Mesendoderm (in vitro differentiated cells): ENCODE measurements around the gene EML5.
"Not testable (repeated sequence)": the region's sequence is repeated elsewhere in the genome, so short reads cannot be mapped to it uniquely, and the experiment has no call there.

Experiments used
- DNase-seq: peaks from one replicate; pipeline ENCODE4 v3.0.0; 2013
- H2AK5ac ChIP-seq: 2 replicates; pipeline ENCODE4 v1.6.1; 2013; ENCODE audit warnings: low read length, inconsistent platforms
- H2BK120ac ChIP-seq: 2 replicates; pipeline ENCODE4 v1.6.1; 2013; ENCODE audit warnings: low read depth, mild to moderate bottlenecking, low read length, moderate library complexity, mixed read lengths
- H2BK15ac ChIP-seq: replicated peaks from 2 replicates; pipeline ENCODE4 v1.6.1; 2013; ENCODE audit warnings: low read depth, mild to moderate bottlenecking, moderate library complexity
- H2BK5ac ChIP-seq: 2 replicates; pipeline ENCODE4 v1.6.1; 2013; ENCODE audit warnings: low read length, inconsistent platforms
- H3K18ac ChIP-seq: 2 replicates; pipeline ENCODE4 v1.6.1; 2013; ENCODE audit warnings: mild to moderate bottlenecking, low read length, mixed read lengths
- H3K23ac ChIP-seq: one replicate; pipeline ENCODE4 v1.6.1; 2013; ENCODE audit warnings: low read length
- H3K27ac ChIP-seq: 2 replicates; pipeline ENCODE4 v1.5.1; 2013; ENCODE audit warnings: low read depth, mild to moderate bottlenecking, inconsistent platforms, low read length, moderate library complexity
- H3K27me3 ChIP-seq: 2 replicates; pipeline ENCODE4 v1.6.1; 2013; ENCODE audit warnings: low read length, control low read depth, mild to moderate bottlenecking, inconsistent platforms; ENCODE audit not compliant: insufficient read depth, poor library complexity
- H3K36me3 ChIP-seq: 2 replicates; pipeline ENCODE4 v1.6.1; 2013; ENCODE audit warnings: low read length, inconsistent platforms; ENCODE audit not compliant: control insufficient read depth, insufficient read depth
- H3K4ac ChIP-seq: one replicate; pipeline ENCODE4 v1.6.1; 2013; ENCODE audit warnings: low read depth, mild to moderate bottlenecking, low read length, moderate library complexity
- H3K4me1 ChIP-seq: 2 replicates; pipeline ENCODE4 v1.6.1; 2013; ENCODE audit warnings: low read depth, low read length, inconsistent platforms; ENCODE audit not compliant: control insufficient read depth
- H3K4me2 ChIP-seq: 2 replicates; pipeline ENCODE4 v1.6.1; 2013; ENCODE audit warnings: low read length
- H3K4me3 ChIP-seq: 2 replicates; pipeline ENCODE4 v1.5.1; 2013; ENCODE audit warnings: mild to moderate bottlenecking, low read length
- H3K56ac ChIP-seq: one replicate; pipeline ENCODE4 v1.6.1; 2013; ENCODE audit warnings: low read length
- H3K79me1 ChIP-seq: 2 replicates; pipeline ENCODE4 v1.6.1; 2013; ENCODE audit warnings: low read length, inconsistent platforms
- H3K79me2 ChIP-seq: 2 replicates; pipeline ENCODE4 v1.6.1; 2013; ENCODE audit warnings: mild to moderate bottlenecking, low read length; ENCODE audit not compliant: control insufficient read depth, insufficient read depth
- H3K9ac ChIP-seq: 2 replicates; pipeline ENCODE4 v1.6.1; 2013; ENCODE audit warnings: low read length, inconsistent platforms
- H4K5ac ChIP-seq: one replicate; pipeline ENCODE4 v1.6.1; 2013; ENCODE audit warnings: low read length
- H4K8ac ChIP-seq: one replicate; pipeline ENCODE4 v1.6.1; 2013; ENCODE audit warnings: low read depth, mild to moderate bottlenecking, control low read depth, low read length, moderate library complexity
- WGBS: extraction: QIAGEN DNeasy Blood & Tissue Kit; methylation state at CpG from one replicate; pipeline ENCODE4 v1.1.7; 2013; ENCODE audit warnings: low lambda C conversion rate, missing lambda C conversion rate; ENCODE audit not compliant: insufficient coverage; ENCODE audit errors: extremely low coverage; 5-methylcytosine and 5-hydroxymethylcytosine counted together

The EML5 gene

DNA sequence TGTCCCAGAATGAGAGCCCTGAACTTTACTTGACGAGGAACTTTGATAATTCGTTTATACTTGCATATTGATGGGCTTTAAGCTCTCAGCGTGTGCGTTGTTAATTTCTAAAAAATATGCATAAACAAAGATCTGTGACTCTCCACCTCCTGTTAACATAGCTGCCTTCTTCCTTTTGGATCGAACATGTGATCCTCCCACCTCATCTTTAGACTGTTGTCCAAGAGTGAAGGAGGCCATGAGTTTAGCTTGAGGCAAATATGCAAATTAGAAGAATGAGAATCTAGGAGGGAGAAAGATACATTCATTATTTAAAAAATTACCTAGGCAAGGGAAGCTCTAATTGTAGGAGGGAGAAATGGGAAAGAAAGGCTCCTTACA lies 32.3 kb upstream of the EML5 start:
- peak overlapping the region; percentile 12 for H3K4me2 ChIP-seq
- H3K36me3 ChIP-seq = no peaks in the 10 kb centered on the region
- H2BK5ac ChIP-seq = no peak overlapping the region
- no peak overlapping the region for H2AK5ac ChIP-seq
- peak overlapping the region; percentile 87 for H3K56ac ChIP-seq
- H3K4me3 ChIP-seq = peak overlapping the region; percentile 63
- H3K79me1 ChIP-seq = no peaks in the 10 kb centered on the region
- H3K9ac ChIP-seq = peak overlapping the region; percentile 75
- H2BK120ac ChIP-seq = no peak overlapping the region
- no peak overlapping the region for H2BK15ac ChIP-seq
- WGBS = no CpG with 5 or more reads among the region's 5 CpGs
- no peak overlapping the region for H4K8ac ChIP-seq
- H3K27ac ChIP-seq = peak overlapping the region; percentile 41
- no peak overlapping the region for H4K5ac ChIP-seq
- no peak overlapping the region for H3K4ac ChIP-seq
- H3K27me3 ChIP-seq = no peaks in the 10 kb centered on the region
- H3K79me2 ChIP-seq = no peaks in the 10 kb centered on the region
- H3K18ac ChIP-seq = peak overlapping the region; percentile 11
- DNase-seq = no peak
- H3K4me1 ChIP-seq = peaks cover 2% of the 10 kb centered on the region
- H3K23ac ChIP-seq = no peak overlapping the region

- peak within 1 kb of the TSS; percentile 11 for H3K18ac ChIP-seq
- peaks cover 2% of the 10 kb centered on the region for H3K4me1 ChIP-seq
- H2BK15ac ChIP-seq = no peak within 1 kb of the TSS
- no peak within 1 kb of the TSS for H2BK5ac ChIP-seq
- peak within 1 kb of the TSS; percentile 63 for H3K4me3 ChIP-seq
- no peak within 1 kb of the TSS for H2AK5ac ChIP-seq
- H3K79me1 ChIP-seq = no peaks in the 10 kb centered on the region
- no peak within 1 kb of the TSS for H4K5ac ChIP-seq
- peak within 1 kb of the TSS; percentile 81 for H4K8ac ChIP-seq
- H3K4me2 ChIP-seq = peak within 1 kb of the TSS; percentile 90
- peak within 1 kb of the TSS; percentile 89 for H3K56ac ChIP-seq
- no peaks in the 10 kb centered on the region for H3K36me3 ChIP-seq
- no peak within 1 kb of the TSS for H2BK120ac ChIP-seq
- WGBS = no CpG with 5 or more reads among the region's 50 CpGs
- H3K4ac ChIP-seq = no peak within 1 kb of the TSS
- no peaks in the 10 kb centered on the region for H3K27me3 ChIP-seq
- DNase-seq = peak; percentile 94
- peak within 1 kb of the TSS; percentile 75 for H3K9ac ChIP-seq
- H3K27ac ChIP-seq = peak within 1 kb of the TSS; percentile 41
- H3K23ac ChIP-seq = no peak within 1 kb of the TSS
- H3K79me2 ChIP-seq = no peaks in the 10 kb centered on the region
Observed at GRCh38 chr14:88824314-88825077, 31.7 kb upstream of the EML5 start, which contains the start of gene TTC8. TSS of gene TTC8 (plus strand) at chr14:88824651. CDS start at chr14:88824708, 57 bp downstream.

GRCh38 chr14:88823968-88824313 lies 31.2 kb upstream of the EML5 start:
- no peak overlapping the region for H3K23ac ChIP-seq
- peak overlapping the region; percentile 90 for H3K4me2 ChIP-seq
- H4K5ac ChIP-seq = no peak overlapping the region
- H2BK120ac ChIP-seq = no peak overlapping the region
- no peak overlapping the region for H2AK5ac ChIP-seq
- H2BK5ac ChIP-seq = no peak overlapping the region
- no peaks in the 10 kb centered on the region for H3K36me3 ChIP-seq
- no peak overlapping the region for H3K27ac ChIP-seq
- H3K18ac ChIP-seq = no peak overlapping the region
- H3K27me3 ChIP-seq = no peaks in the 10 kb centered on the region
- H3K4me1 ChIP-seq = peaks cover 2% of the 10 kb centered on the region
- WGBS = no CpG with 5 or more reads among the region's 9 CpGs
- H3K9ac ChIP-seq = peak overlapping the region; percentile 67
- no peak for DNase-seq
- H3K56ac ChIP-seq = peak overlapping the region; percentile 89
- no peaks in the 10 kb centered on the region for H3K79me1 ChIP-seq
- no peaks in the 10 kb centered on the region for H3K79me2 ChIP-seq
- peak overlapping the region; percentile 81 for H4K8ac ChIP-seq
- no peak overlapping the region for H2BK15ac ChIP-seq
- H3K4ac ChIP-seq = no peak overlapping the region
- no peak overlapping the region for H3K4me3 ChIP-seq

GRCh38 chr14:88821888-88822287 lies 29.1 kb upstream of the EML5 start:
- Histone ChIP-seq H3K27me3 (no peaks in the 10 kb centered on the region), H3K4me1 (peaks cover 2% of the 10 kb centered on the region), H4K8ac (no peak overlapping the region), H3K56ac (no peak overlapping the region), H3K18ac (no peak overlapping the region), H4K5ac (no peak overlapping the region), H3K27ac (no peak overlapping the region), H3K9ac (no peak overlapping the region), H3K79me2 (no peaks in the 10 kb centered on the region), H2BK120ac (no peak overlapping the region), H3K79me1 (no peaks in the 10 kb centered on the region), H3K4ac (no peak overlapping the region), H3K36me3 (no peaks in the 10 kb centered on the region), H2BK5ac (no peak overlapping the region), H3K4me3 (no peak overlapping the region), H3K23ac (no peak overlapping the region), H3K4me2 (no peak overlapping the region), H2BK15ac (no peak overlapping the region), H2AK5ac (no peak overlapping the region)
- DNase-seq = no peak
- no CpG with 5 or more reads among the region's 2 CpGs for WGBS

DNA sequence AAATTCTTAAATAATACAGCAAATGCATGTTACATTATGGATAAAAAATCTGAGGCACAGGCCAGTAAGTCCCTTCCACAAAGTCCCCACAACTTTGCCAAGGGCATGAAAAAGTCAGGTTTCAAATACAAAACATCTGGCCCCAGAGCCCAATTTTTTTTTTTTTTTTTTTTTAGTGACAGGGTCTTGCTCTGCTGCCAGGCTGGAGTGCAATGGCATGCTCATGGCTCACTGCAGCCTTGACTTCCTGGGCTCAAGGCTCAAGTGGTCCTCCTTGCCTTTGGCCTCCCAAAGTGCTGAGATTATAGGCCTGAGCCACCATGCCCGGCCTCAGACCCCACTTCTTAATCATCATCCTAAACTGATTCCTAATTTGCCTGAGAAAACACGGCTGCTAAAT lies 28.6 kb upstream of the EML5 start:
- Histone ChIP-seq H3K9ac (no peak overlapping the region), H3K4ac (no peak overlapping the region), H3K18ac (no peak overlapping the region), H3K27me3 (no peaks in the 10 kb centered on the region), H3K4me3 (no peak overlapping the region), H3K27ac (no peak overlapping the region), H2BK15ac (no peak overlapping the region), H3K4me2 (no peak overlapping the region), H3K56ac (no peak overlapping the region), H4K5ac (no peak overlapping the region), H3K36me3 (no peaks in the 10 kb centered on the region), H3K79me1 (no peaks in the 10 kb centered on the region), H3K4me1 (peaks cover 2% of the 10 kb centered on the region), H2AK5ac (no peak overlapping the region), H2BK5ac (no peak overlapping the region), H2BK120ac (no peak overlapping the region), H3K79me2 (no peaks in the 10 kb centered on the region), H4K8ac (no peak overlapping the region), H3K23ac (no peak overlapping the region)
- no peak for DNase-seq
- no CpG with 5 or more reads among the region's 2 CpGs for WGBS

DNA sequence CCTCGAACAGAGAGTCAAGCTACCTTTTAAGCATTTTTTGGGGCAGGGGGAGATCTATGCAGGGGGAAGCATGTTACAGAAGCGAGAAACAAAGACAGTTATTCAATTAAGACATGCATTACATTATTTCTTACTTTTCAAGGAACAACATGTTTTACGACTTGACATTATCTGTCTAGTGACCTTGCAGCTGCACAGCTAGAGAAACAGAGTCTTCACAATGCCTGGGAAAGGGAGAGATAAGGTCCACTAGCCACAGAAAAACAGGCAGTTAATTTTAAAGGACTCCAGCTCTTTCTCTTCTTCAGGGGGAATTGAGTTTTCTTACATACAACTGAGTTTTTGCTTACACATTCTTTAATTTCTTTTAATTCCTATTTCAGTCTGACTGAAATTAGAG lies 26.9 kb upstream of the EML5 start:
- H4K8ac ChIP-seq, H3K4me3 ChIP-seq, H3K9ac ChIP-seq, H2BK120ac ChIP-seq, DNase-seq, H2BK15ac ChIP-seq, H3K79me2 ChIP-seq, H2AK5ac ChIP-seq, H3K4ac ChIP-seq, H3K27me3 ChIP-seq, H3K18ac ChIP-seq, H3K56ac ChIP-seq, H3K79me1 ChIP-seq, H3K36me3 ChIP-seq, H3K27ac ChIP-seq, H4K5ac ChIP-seq, H3K4me2 ChIP-seq, H3K23ac ChIP-seq, H2BK5ac ChIP-seq, H3K4me1 ChIP-seq: not testable (repeated sequence)
- WGBS = no CpG with 5 or more reads among the region's 3 CpGs
